CD4-positive, alpha-beta T cell (primary cell): ENCODE results near the gene RILPL2. TPM values are rescaled to one million over a fixed set of nuclear protein-coding genes. Genes with fewer than 3 reads are reported as not detected.
A peak's percentile ranks its signal among the peaks of the same experiment; 100 is the strongest.
"Not testable (repeated sequence)": the region's sequence is repeated elsewhere in the genome, so short reads cannot be mapped to it uniquely, and the experiment has no call there.

Source experiments
- ATAC-seq: fragments of 200-7000 bp; cut with Tn5 transposase; one replicate; pipeline ENCODE4 v1.10.0; 2022; ENCODE audit warnings: mild to moderate bottlenecking; ENCODE audit not compliant: poor library complexity
- CTCF ChIA-PET: fragments of 350-600 bp; sonication (Branson Sonifier 250); formaldehyde crosslinking; loops from one replicate; lab custom pipeline; 2021; ENCODE audit warnings: antibody characterized with exemption, inconsistent platforms; lab: Charles Lee
- POLR2A ChIA-PET: fragments of 350-600 bp; sonication (Branson Sonifier 250); formaldehyde crosslinking; loops from one replicate; lab custom pipeline; 2021; ENCODE audit warnings: antibody characterized with exemption, inconsistent platforms; lab: Charles Lee
- DNase-seq, 14 experiments: peaks; one replicate each; pipeline ENCODE4 v3.0.0-alpha.2; 2013 to 2020; ENCODE audit warnings: mixed read lengths in 2 of 14
- H3K27ac ChIP-seq, 2 donors: one replicate each; pipeline versions ENCODE4 v1.5.1 to v1.7.0; 2013; ENCODE audit warnings: low read length in 2 of 2, low read depth in 1 of 2, mild to moderate bottlenecking in 1 of 2
- H3K27me3 ChIP-seq, 2 experiments: 1 replicate in 1 of 2; 2 replicates in 1 of 2; pipeline versions ENCODE4 v1.6.1 to v1.7.0; 2013; ENCODE audit warnings: low read length in 2 of 2, control low read depth in 1 of 2, mild to moderate bottlenecking in 1 of 2, moderate library complexity in 1 of 2; ENCODE audit not compliant: insufficient read depth in 2 of 2, control insufficient read depth in 1 of 2
- H3K36me3 ChIP-seq: one replicate; pipeline ENCODE4 v1.6.1; 2013; ENCODE audit warnings: low read length, control low read depth; ENCODE audit not compliant: insufficient read depth
- H3K4me1 ChIP-seq: one replicate; pipeline ENCODE4 v1.6.1; 2013; ENCODE audit warnings: low read length, control low read depth; ENCODE audit not compliant: insufficient read depth
- H3K4me3 ChIP-seq: one replicate; pipeline ENCODE4 v1.5.1; 2013; ENCODE audit warnings: mild to moderate bottlenecking, low read length, moderate library complexity
- H3K9me3 ChIP-seq, 2 experiments: 1 replicate in 1 of 2; 2 replicates in 1 of 2; pipeline versions ENCODE4 v1.6.1 to v1.7.0; 2013; ENCODE audit warnings: low read length in 2 of 2, mild to moderate bottlenecking in 2 of 2, control low read depth in 1 of 2, moderate library complexity in 1 of 2; ENCODE audit not compliant: control insufficient read depth in 1 of 2, insufficient read depth in 1 of 2
- H3K27ac Mint-ChIP-seq: one replicate; pipeline ENCODE4 v1.8.0; 2020; ENCODE audit warnings: mixed read lengths
- H3K27me3 Mint-ChIP-seq: one replicate; pipeline ENCODE4 v1.8.0; 2021; ENCODE audit warnings: mixed read lengths
- H3K36me3 Mint-ChIP-seq: one replicate; pipeline ENCODE4 v1.8.0; 2021; ENCODE audit warnings: low read depth, mixed read lengths
- H3K4me1 Mint-ChIP-seq: one replicate; pipeline ENCODE4 v1.8.0; 2021; ENCODE audit warnings: low read depth, mixed read lengths
- H3K4me3 Mint-ChIP-seq: one replicate; pipeline ENCODE4 v1.8.0; 2020; ENCODE audit warnings: mild to moderate bottlenecking, mixed read lengths
- H3K9me3 Mint-ChIP-seq: one replicate; pipeline ENCODE4 v1.8.0; 2020; ENCODE audit warnings: mixed read lengths
- CTCF ChIP-seq: fragments of 200-600 bp; IDR thresholded peaks from one replicate; pipeline ENCODE4 v1.8.0; 2022; ENCODE audit warnings: antibody characterized with exemption, mild to moderate bottlenecking
- intact Hi-C, 2 experiments: fragments of 100-400 bp; cut with DNase I in 1 of 2; cut with micrococcal nuclease in 1 of 2; formaldehyde crosslinking; loops; one replicate each; pipeline versions ENCODE4 v1.15.1 to v1.9.0; 2023 to 2025; cut with DNase I, micrococcal nuclease
- total RNA-seq, 174 experiments: library from RNA in 2 of 174; stranded (reverse) in 2 of 174; gene quantifications; one replicate each; pipeline ENCODE4 v1.2.3 and lab custom pipeline; 2021 to 2026

RILPL2 gene
- total RNA-seq, 2 experiments from 2014 or later: 4.9 to 5.5 TPM

- no peaks in the 10 kb centered on the region for H3K9me3 Mint-ChIP-seq
- peak overlapping the region; percentile 80 for H3K27ac Mint-ChIP-seq
- no peaks in the 10 kb centered on the region for H3K27me3 Mint-ChIP-seq
- ChIA-PET CTCF (interaction anchor here (0.7 to 1.3 kb wide), 3 partner anchors 10 to 1959 kb away, joined by 3 to 4 read pairs (median 3); no protein-coding TSS in a partner anchor), POLR2A (interaction anchor here (1.0 to 3.0 kb wide), 5 partner anchors 15 to 67 kb away, joined by 3 to 16 read pairs (median 5); partner anchors contain the start of genes KMT5A and SNRNP35)
- no peak for ATAC-seq
- H3K4me3 Mint-ChIP-seq: peak overlapping the region; percentile 95
- intact Hi-C loops: loop anchor here (5.0 kb wide), 3 partner anchors 34 to 99 kb away; partner anchors contain the start of gene RILPL1 (in 1 of the 2)
- H3K4me1 Mint-ChIP-seq: peaks cover 50% of the 10 kb centered on the region
- peaks cover 35% of the 10 kb centered on the region for H3K36me3 Mint-ChIP-seq
- peaks cover 17% of the 10 kb centered on the region for H3K36me3 ChIP-seq
- no peaks in the 10 kb centered on the region for H3K9me3 ChIP-seq
- TF ChIP-seq CTCF: no peak
- DNase-seq: no peak
- H3K27me3 ChIP-seq: no peaks in the 10 kb centered on the region
- peak overlapping the region; percentile 94 for H3K4me3 ChIP-seq
- no peak overlapping the region for H3K27ac ChIP-seq
- peaks cover 73% of the 10 kb centered on the region for H3K4me1 ChIP-seq
Observed at GRCh38 chr12:123433615-123434014, 2.9 kb downstream of the RILPL2 start.

- peak in 4 of 14 experiments; percentile 13 to 86 (median 66) for DNase-seq
- Histone ChIP-seq H3K36me3 (peaks cover 28% of the 10 kb centered on the region), H3K27ac (peak overlapping the region; percentile 2 to 26), H3K4me3 (peak overlapping the region; percentile 94), H3K4me1 (peaks cover 81% of the 10 kb centered on the region)
- H3K4me1 Mint-ChIP-seq: peaks cover 60% of the 10 kb centered on the region
- POLR2A ChIA-PET: interaction anchor here (0.7 to 3.0 kb wide), 3 partner anchors 18 to 27 kb away, joined by 3 to 16 read pairs (median 5); partner anchors contain the start of gene SNRNP35
- CTCF ChIA-PET, H3K9me3 ChIP-seq, H3K9me3 Mint-ChIP-seq, H3K27me3 Mint-ChIP-seq, H3K27me3 ChIP-seq, ATAC-seq: not testable (repeated sequence)
- H3K27ac Mint-ChIP-seq: peak overlapping the region; percentile 80
- intact Hi-C loops: loop anchor here (5.0 kb wide), 3 partner anchors 35 to 100 kb away; partner anchors contain the start of gene RILPL1 (in 1 of the 2)
- peak overlapping the region; percentile 95 for H3K4me3 Mint-ChIP-seq
- H3K36me3 Mint-ChIP-seq: peaks cover 48% of the 10 kb centered on the region
Observed at GRCh38 chr12:123431951-123432817, 4.3 kb downstream of the RILPL2 start.

- H3K27me3 ChIP-seq, CTCF ChIA-PET, H3K4me3 ChIP-seq, ATAC-seq, H3K9me3 Mint-ChIP-seq, H3K27me3 Mint-ChIP-seq, intact Hi-C loops, DNase-seq, H3K27ac ChIP-seq, H3K9me3 ChIP-seq, H3K4me3 Mint-ChIP-seq: not testable (repeated sequence)
- POLR2A ChIA-PET: interaction anchor here (0.7 to 1.2 kb wide), 3 partner anchors 9 to 180 kb away, joined by 3 read pairs; no protein-coding TSS in a partner anchor
- Mint-ChIP-seq H3K36me3 (peaks cover 45% of the 10 kb centered on the region), H3K4me1 (peaks cover 46% of the 10 kb centered on the region), H3K27ac (peak overlapping the region; percentile 77)
- Histone ChIP-seq H3K4me1 (peaks cover 61% of the 10 kb centered on the region), H3K36me3 (peaks cover 41% of the 10 kb centered on the region)
Observed at GRCh38 chr12:123429101-123429500, 7.4 kb downstream of the RILPL2 start.

- H3K27me3 Mint-ChIP-seq: no peaks in the 10 kb centered on the region
- Histone ChIP-seq H3K9me3 (peaks cover 0 to 4% of the 10 kb centered on the region in 2 experiments), H3K36me3 (peaks cover 43% of the 10 kb centered on the region), H3K4me3 (no peak overlapping the region), H3K4me1 (peaks cover 57% of the 10 kb centered on the region), H3K27me3 (no peaks in the 10 kb centered on the region), H3K27ac (no peak overlapping the region)
- intact Hi-C loops: no loop called here
- H3K36me3 Mint-ChIP-seq: peaks cover 50% of the 10 kb centered on the region
- H3K4me1 Mint-ChIP-seq: peaks cover 43% of the 10 kb centered on the region
- DNase-seq (peak in 1 of 14 experiments; percentile 49), ATAC-seq (no peak)
- TF ChIP-seq CTCF: no peak
- no peaks in the 10 kb centered on the region for H3K9me3 Mint-ChIP-seq
- ChIA-PET POLR2A (interaction anchor here (1.0 to 1.3 kb wide), 3 partner anchors 9 to 24 kb away, joined by 3 to 4 read pairs (median 3); no protein-coding TSS in a partner anchor), CTCF (no interaction called here)
- no peak overlapping the region for H3K4me3 Mint-ChIP-seq
- peak overlapping the region; percentile 77 for H3K27ac Mint-ChIP-seq
Observed at GRCh38 chr12:123428591-123428990, 7.9 kb downstream of the RILPL2 start.
